PFSK-1 (cell line): ENCODE measurements around the gene COL19A1.

ENCODE experiments used
- SIN3A ChIP-seq: IDR thresholded peaks from 2 replicates; pipeline ENCODE4 v1.6.1; 2012; ENCODE audit warnings: mild to moderate bottlenecking, low read length, moderate library complexity, borderline replicate concordance; ENCODE audit not compliant: insufficient read depth
- TAF1 ChIP-seq: IDR thresholded peaks from 2 replicates; pipeline ENCODE4 v1.6.1; 2012; ENCODE audit warnings: low read length, control low read depth, borderline replicate concordance; ENCODE audit not compliant: insufficient read depth

DNA sequence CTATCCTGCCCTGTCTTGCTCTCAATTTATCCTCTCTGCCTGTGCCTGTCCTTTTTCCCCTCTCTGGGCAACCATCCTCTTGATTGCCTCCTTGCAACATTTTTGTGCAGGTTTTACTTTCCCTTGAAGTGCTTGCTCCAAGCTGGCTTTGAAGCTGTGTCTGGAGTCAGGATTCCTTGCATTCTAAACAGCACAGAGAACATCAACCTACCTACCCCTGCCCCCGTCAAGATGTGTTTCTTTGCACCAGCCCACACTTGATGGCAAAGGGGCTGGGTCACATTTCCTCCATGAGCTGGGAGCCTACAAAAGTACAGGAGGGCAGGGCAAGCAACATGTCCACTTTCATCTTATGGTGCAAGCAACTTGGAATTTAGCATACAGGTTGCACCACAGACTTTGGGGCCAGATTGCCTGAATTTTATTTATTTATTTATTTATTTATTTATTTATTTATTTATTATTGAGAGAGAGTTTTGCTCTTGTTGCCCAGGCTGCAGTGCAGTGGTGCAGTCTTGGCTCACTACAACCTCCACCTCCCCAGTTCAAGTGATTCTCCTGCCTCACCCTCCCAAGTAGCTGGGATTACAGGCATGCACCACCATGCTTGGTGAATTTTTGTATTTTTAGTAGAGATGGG lies 206.3 kb downstream of the COL19A1 start:
- TF ChIP-seq TAF1, result no peak
- no peak for TF ChIP-seq SIN3A
